Fibroblast of skin of left biceps (primary cell): ENCODE measurements around the gene GPX3.

ENCODE experiments used
- DNase-seq, 2 experiments: peaks; one replicate each; pipeline ENCODE4 v3.0.0-alpha.2; 2013; ENCODE audit warnings: low read depth in 2 of 2

GPX3 gene

GRCh38 chr5:151033217-151033934 is 13.0 kb downstream of the GPX3 start:
- DNase-seq, result no peak

- DNase-seq, result no peak
Observed at GRCh38 chr5:151034422-151035379, 14.3 kb downstream of the GPX3 start.

GRCh38 chr5:151036556-151036955 is 16.2 kb downstream of the GPX3 start:
- DNase-seq, result no peak

GRCh38 chr5:151037561-151038411 is 17.4 kb downstream of the GPX3 start:
- DNase-seq, result no peak

GRCh38 chr5:151038412-151038745 is 18.0 kb downstream of the GPX3 start:
- no peak for DNase-seq

GRCh38 chr5:151038801-151039238 is 18.4 kb downstream of the GPX3 start:
- no peak for DNase-seq

GRCh38 chr5:151039665-151040064 is 19.3 kb downstream of the GPX3 start:
- no peak for DNase-seq

- no peak for DNase-seq
Observed at GRCh38 chr5:151040211-151040747, 19.9 kb downstream of the GPX3 start.

- no peak for DNase-seq
Observed at GRCh38 chr5:151041577-151042268, 21.3 kb downstream of the GPX3 start.

- no peak for DNase-seq
Observed at GRCh38 chr5:151042453-151043093, 22.2 kb downstream of the GPX3 start.

- no peak for DNase-seq
Observed at GRCh38 chr5:151047814-151048425, 27.5 kb downstream of the GPX3 start.

GRCh38 chr5:151048526-151048925 is 28.1 kb downstream of the GPX3 start:
- no peak for DNase-seq

- DNase-seq, result peak; percentile 20 to 21
Observed at GRCh38 chr5:151051066-151051930, 30.9 kb downstream of the GPX3 start.

- no peak for DNase-seq
Observed at GRCh38 chr5:151051931-151052608, 31.7 kb downstream of the GPX3 start.

- no peak for DNase-seq
Observed at GRCh38 chr5:151052836-151053235, 32.4 kb downstream of the GPX3 start.

- no peak for DNase-seq
Observed at GRCh38 chr5:151053796-151054462, 33.5 kb downstream of the GPX3 start.

- no peak for DNase-seq
Observed at GRCh38 chr5:151054709-151055108, 34.3 kb downstream of the GPX3 start.

GRCh38 chr5:151055336-151055735 is 34.9 kb downstream of the GPX3 start:
- DNase-seq, result no peak
